HepG2 (cell line): Measurements from ENCODE around the gene CEP63. TPM values are rescaled to one million over a fixed set of nuclear protein-coding genes. Genes with fewer than 3 reads are reported as not detected.

Source experiments
- ATAC-seq: fragments of 200-7000 bp; cut with Tn5 transposase; 3 replicates; pipeline ENCODE4 v1.9.1; 2020; ENCODE audit warnings: mild to moderate bottlenecking, moderate library complexity
- BruUV-seq: library from RNA; stranded (reverse); fragments of 400-500 nt; replicated peaks from 2 replicates; lab custom pipeline; 2021; lab: Mats Ljungman, UMichigan
- CTCF ChIA-PET: fragments of 300-600 bp; formaldehyde crosslinking; extraction: SDS; loops from one replicate; lab custom pipeline; 2021; ENCODE audit warnings: low total read pairs, inconsistent platforms, low intra/inter-chr PET ratio; lab: Yijun Ruan, JAX
- POLR2A ChIA-PET: fragments of 350-600 bp; sonication (Branson Sonifier 250); formaldehyde crosslinking; loops from one replicate; lab custom pipeline; 2020; ENCODE audit warnings: antibody characterized with exemption, inconsistent platforms; lab: Yijun Ruan, JAX
- DNase-seq: peaks from one replicate; pipeline ENCODE4 v3.0.0-alpha.2; 2015; ENCODE audit warnings: low spot score
- FAIRE-seq: peaks from 3 replicates; lab custom pipeline; 2011; peaks lifted over from hg19 to GRCh38; lab: Jason Lieb, UNC
- H2AFZ ChIP-seq: one replicate; pipeline ENCODE4 v1.6.1; 2011; ENCODE audit warnings: low read length, inconsistent platforms
- H3K27ac ChIP-seq: fragments of 300-600 bp; 3 replicates; pipeline ENCODE4 v1.8.0; 2011; ENCODE audit warnings: mixed run types, mild to moderate bottlenecking, mixed read lengths, low read length, inconsistent platforms; ENCODE audit not compliant: insufficient read depth; ENCODE audit errors: extremely low read length
- H3K27me3 ChIP-seq, 2 experiments: fragments of 200-600 bp in 1 of 2; 2 replicates in 1 of 2; 3 replicates in 1 of 2; pipeline versions ENCODE4 v1.6.0 to v1.8.0; 2011; ENCODE audit warnings: low read length in 2 of 2, mild to moderate bottlenecking in 2 of 2, moderate library complexity in 2 of 2, inconsistent platforms in 1 of 2; ENCODE audit not compliant: insufficient read depth in 2 of 2, control insufficient read depth in 1 of 2
- H3K36me3 ChIP-seq, 2 experiments: fragments of 200-600 bp in 1 of 2; replicated peaks in 1 of 2; 2 replicates in 1 of 2; 3 replicates in 1 of 2; pipeline versions ENCODE4 v1.5.1 to v1.8.0; 2011; ENCODE audit warnings: low read length in 2 of 2, inconsistent platforms in 1 of 2; ENCODE audit not compliant: insufficient read depth in 2 of 2, control insufficient read depth in 1 of 2
- H3K4me1 ChIP-seq: 2 replicates; pipeline ENCODE4 v1.5.1; 2012; ENCODE audit warnings: low read length, inconsistent platforms; ENCODE audit not compliant: insufficient read depth
- H3K4me2 ChIP-seq: 2 replicates; pipeline ENCODE4 v1.6.0; 2011; ENCODE audit warnings: low read depth, low read length, inconsistent platforms
- H3K4me3 ChIP-seq, 3 experiments: fragments of 200-600 bp in 1 of 3; sonication (generic), shearing (Covaris generic) in 1 of 3; replicated peaks in 1 of 3; 2 replicates each; pipeline ENCODE4 v1.5.1; 2011 to 2016; ENCODE audit warnings: low read length in 3 of 3, inconsistent platforms in 2 of 3, low read depth in 2 of 3, mild to moderate bottlenecking in 2 of 3, control low read depth in 1 of 3, mixed read lengths in 1 of 3; ENCODE audit not compliant: insufficient read depth in 1 of 3
- H3K79me2 ChIP-seq: one replicate; pipeline ENCODE4 v1.6.1; 2011; ENCODE audit warnings: low read length, inconsistent platforms; ENCODE audit not compliant: insufficient read depth
- H3K9ac ChIP-seq: 2 replicates; pipeline ENCODE4 v1.6.0; 2011; ENCODE audit warnings: mild to moderate bottlenecking, low read depth, low read length, inconsistent platforms; ENCODE audit not compliant: insufficient read depth
- H3K9me3 ChIP-seq: 2 replicates; pipeline ENCODE4 v1.5.1; 2012; ENCODE audit warnings: mild to moderate bottlenecking, low read length
- H4K20me1 ChIP-seq: 2 replicates; pipeline ENCODE4 v1.6.0; 2011; ENCODE audit warnings: inconsistent platforms, mild to moderate bottlenecking, low read length, moderate library complexity; ENCODE audit not compliant: insufficient read depth
- BCL6 ChIP-seq: IDR thresholded peaks from 2 replicates; pipeline ENCODE4 v1.6.1; 2016; ENCODE audit warnings: missing genetic modification reagents, missing compliant biosample characterization
- GATAD2A ChIP-seq: IDR thresholded peaks from 2 replicates; pipeline ENCODE4 v1.6.1; 2016
- MED8 ChIP-seq: sonication (generic); formaldehyde crosslinking; IDR thresholded peaks from 2 replicates; pipeline ENCODE4 v1.8.1; 2023; ENCODE audit warnings: mild to moderate bottlenecking, missing genetic modification reagents; ENCODE audit not compliant: insufficient replicate concordance
- NR2F2 ChIP-seq: IDR thresholded peaks from 2 replicates; pipeline ENCODE4 v1.6.1; 2012; ENCODE audit warnings: low read depth, inconsistent platforms, borderline replicate concordance
- PHF5A ChIP-seq: IDR thresholded peaks from one replicate; pipeline ENCODE4 v1.6.1; 2018; ENCODE audit warnings: low read depth, missing genetic modification reagents; ENCODE audit not compliant: unreplicated experiment
- RBM22 ChIP-seq: fragments of 200-400 bp; formaldehyde crosslinking; optimal IDR thresholded peaks from 2 replicates; pipeline ENCODE3; 2017; ENCODE audit warnings: mild to moderate bottlenecking, low read length, moderate library complexity
- ZBTB20 ChIP-seq: sonication (generic); formaldehyde crosslinking; IDR thresholded peaks from 2 replicates; pipeline ENCODE4 v1.8.1; 2023; ENCODE audit warnings: missing genetic modification reagents, low read depth, mild to moderate bottlenecking, borderline replicate concordance
- ZKSCAN5 ChIP-seq: sonication (generic); formaldehyde crosslinking; IDR thresholded peaks from 2 replicates; pipeline ENCODE4 v1.5.1; 2020; ENCODE audit warnings: mild to moderate bottlenecking, missing genetic modification reagents
- ZKSCAN8 ChIP-seq: IDR thresholded peaks from 2 replicates; pipeline ENCODE4 v1.6.1; 2016; ENCODE audit warnings: borderline replicate concordance, missing genetic modification reagents, missing compliant biosample characterization
- ZNF343 ChIP-seq: sonication (generic); formaldehyde crosslinking; IDR thresholded peaks from 2 replicates; pipeline ENCODE4 v1.4.0; 2020; ENCODE audit warnings: mild to moderate bottlenecking, missing genetic modification reagents
- ZNF468 ChIP-seq: sonication (generic); formaldehyde crosslinking; IDR thresholded peaks from 2 replicates; pipeline ENCODE4 v1.8.0; 2022; ENCODE audit warnings: mild to moderate bottlenecking, moderate library complexity, missing genetic modification reagents
- ZNF570 ChIP-seq: sonication (generic); formaldehyde crosslinking; IDR thresholded peaks from 2 replicates; pipeline ENCODE4 v1.4.0; 2020; ENCODE audit warnings: mild to moderate bottlenecking, missing genetic modification reagents, borderline replicate concordance
- ZNF598 ChIP-seq: sonication (generic); formaldehyde crosslinking; IDR thresholded peaks from 2 replicates; pipeline ENCODE4 v1.5.1; 2020; ENCODE audit warnings: mild to moderate bottlenecking, missing genetic modification reagents, borderline replicate concordance
- ZNF609 ChIP-seq: sonication (generic); formaldehyde crosslinking; IDR thresholded peaks from 2 replicates; pipeline ENCODE4 v1.4.0; 2020; ENCODE audit warnings: mild to moderate bottlenecking, missing genetic modification reagents, borderline replicate concordance
- ZNF780A ChIP-seq: sonication (generic); formaldehyde crosslinking; IDR thresholded peaks from 2 replicates; pipeline ENCODE4 v1.8.0; 2022; ENCODE audit warnings: mild to moderate bottlenecking, missing genetic modification reagents, moderate library complexity
- WGBS: methylation state at CpG from one replicate; pipeline ENCODE4 v1.1.6; 2017; ENCODE audit warnings: low lambda C conversion rate; 5-methylcytosine and 5-hydroxymethylcytosine counted together
- in situ Hi-C: cut with HindIII; loops from 2 replicates; pipeline ENCODE4 v1.10.0; 2017; ENCODE audit warnings: low pct_unique_long_range_greater_than_20kb; ENCODE audit not compliant: extremely low pct_ligation_motif_present
- intact Hi-C: fragments of 100-400 bp; cut with micrococcal nuclease; formaldehyde crosslinking; loops from one replicate; pipeline ENCODE4 v1.10.0; 2022; ENCODE audit not compliant: unreplicated experiment
- polyA plus RNA-seq, 8 experiments: library from polyadenylated mRNA; depleted of rRNA in 3 of 8; stranded (reverse) in 7 of 8; unstranded in 1 of 8; fragments of >200 nt; fragmentation: Illumina TruSeq in 4 of 8; extraction: Trizol in 4 of 8; gene quantifications; 2 replicates each; pipeline versions ENCODE4 v1.2.1 to v1.2.3, GENCODE V29; 2011 to 2016; ENCODE audit warnings: low read depth in 4 of 8, missing spikeins in 1 of 8, mixed read lengths in 1 of 8; ENCODE audit not compliant: insufficient read depth in 1 of 8
- total RNA-seq, 5 experiments: library from RNA; depleted of rRNA; stranded (reverse); fragments of >200 nt; fragmentation: Illumina TruSeq; extraction: Trizol; gene quantifications; 2 replicates each; pipeline ENCODE4 v1.2.3, GENCODE V29; 2016; ENCODE audit warnings: low read depth in 1 of 5

The CEP63 gene
- total and polyA plus RNA-seq, 2 of the 13 experiments (the other 11 are each of a cell fraction or from before 2014, with no cell fraction given): 7.2 to 18.4 TPM

- TF ChIP-seq ZNF609 (CRISPR knock-in tag) (no peak), NR2F2 (no peak)
These were observed 124.1 kb downstream of the CEP63 start (continued) for GRCh38 chr3:134609821-134610431.

GRCh38 chr3:134610432-134611385 is 124.9 kb downstream of the CEP63 start:
- Histone ChIP-seq H3K36me3 (no peaks in the 10 kb centered on the region), H3K4me3 (no peak overlapping the region), H3K79me2 (no peaks in the 10 kb centered on the region), H3K4me2 (no peak overlapping the region), H3K9ac (no peak overlapping the region), H3K9me3 (no peaks in the 10 kb centered on the region), H3K27me3 (peaks cover 2 to 20% of the 10 kb centered on the region in 2 experiments; a peak in 3 of 5 replicates), H2AFZ (no peak overlapping the region), H4K20me1 (no peaks in the 10 kb centered on the region), H3K4me1 (no peaks in the 10 kb centered on the region), H3K27ac (no peak overlapping the region)
- DNase-seq (no peak), FAIRE-seq (no peak), ATAC-seq (no peak)
- in situ Hi-C loops (loop anchor here (25.0 kb wide), 2 partner anchors 902 to 1277 kb away; no protein-coding TSS in a partner anchor), intact Hi-C loops (no loop called here)
- ChIA-PET CTCF (no interaction called here), POLR2A (no interaction called here)
- no TSS peak for BruUV-seq
- WGBS: 23% methylated on average over 8 of the region's 11 CpGs
- TF ChIP-seq RBM22 (no peak), MED8 (CRISPR knock-in tag) (no peak), ZNF570 (CRISPR knock-in tag) (no peak), ZNF598 (CRISPR knock-in tag) (no peak), ZNF780A (CRISPR knock-in tag) (no peak), ZNF343 (CRISPR knock-in tag) (no peak), GATAD2A (CRISPR knock-in tag) (no peak), PHF5A (CRISPR knock-in tag) (no peak), ZKSCAN5 (CRISPR knock-in tag) (no peak), ZBTB20 (CRISPR knock-in tag) (no peak), ZKSCAN8 (CRISPR knock-in tag) (no peak), ZNF468 (CRISPR knock-in tag) (no peak), BCL6 (no peak)
